HepG2 (cell line): ENCODE measurements around the gene PTTG1. TPM values are rescaled to one million over a fixed set of nuclear protein-coding genes. Genes with fewer than 3 reads are reported as not detected.

ENCODE experiments used
- CENPX ChIP-seq: sonication (generic); formaldehyde crosslinking; IDR thresholded peaks from 2 replicates; pipeline ENCODE4 v1.9.0; 2021; ENCODE audit warnings: mild to moderate bottlenecking, missing genetic modification reagents, moderate library complexity
- GLI4 ChIP-seq: sonication (generic); formaldehyde crosslinking; IDR thresholded peaks from 2 replicates; pipeline ENCODE4 v1.5.1; 2020; ENCODE audit warnings: missing genetic modification reagents, mild to moderate bottlenecking, moderate library complexity, borderline replicate concordance
- JUND ChIP-seq: sonication (generic); formaldehyde crosslinking; IDR thresholded peaks from 2 replicates; pipeline ENCODE4 v1.8.0; 2022; ENCODE audit warnings: mild to moderate bottlenecking, missing genetic modification reagents
- KAT2B ChIP-seq: fragments of 150-350 bp; IDR thresholded peaks from 2 replicates; pipeline ENCODE4 v1.6.1; 2014; ENCODE audit warnings: low read depth, low read length, borderline replicate concordance
- LRRFIP1 ChIP-seq: sonication (generic); formaldehyde crosslinking; conservative IDR thresholded peaks from 2 replicates; pipeline ENCODE4 v1.4.0; 2020; ENCODE audit warnings: missing genetic modification reagents
- MTERF4 ChIP-seq: sonication (generic); formaldehyde crosslinking; IDR thresholded peaks from 2 replicates; pipeline ENCODE4 v1.8.0; 2023; ENCODE audit warnings: mild to moderate bottlenecking, missing genetic modification reagents
- NCOR1 ChIP-seq: fragments of 200-600 bp; sonication (generic); IDR thresholded peaks from 2 replicates; pipeline ENCODE4 v1.7.0; 2017; ENCODE audit warnings: antibody characterized with exemption, low read length, borderline replicate concordance
- PHF20 ChIP-seq: sonication (generic); formaldehyde crosslinking; IDR thresholded peaks from 2 replicates; pipeline ENCODE4 v1.5.0; 2020; ENCODE audit warnings: mild to moderate bottlenecking, missing genetic modification reagents
- REXO4 ChIP-seq: sonication (generic); formaldehyde crosslinking; IDR thresholded peaks from 2 replicates; pipeline ENCODE4 v1.8.0; 2022; ENCODE audit warnings: missing genetic modification reagents, mild to moderate bottlenecking, borderline replicate concordance
- RXRA ChIP-seq: sonication (generic); formaldehyde crosslinking; IDR thresholded peaks from 2 replicates; pipeline ENCODE4 v1.5.1; 2020; ENCODE audit warnings: missing genetic modification reagents
- SNAPC4 ChIP-seq: sonication (generic); formaldehyde crosslinking; IDR thresholded peaks from 2 replicates; pipeline ENCODE4 v1.4.0; 2020; ENCODE audit warnings: mild to moderate bottlenecking, missing genetic modification reagents
- TAF1 ChIP-seq: sonication (generic); formaldehyde crosslinking; IDR thresholded peaks from 2 replicates; pipeline ENCODE4 v1.4.0; 2020; ENCODE audit warnings: missing genetic modification reagents
- ZNF274 ChIP-seq: sonication (generic); formaldehyde crosslinking; IDR thresholded peaks from 2 replicates; pipeline ENCODE4 v1.5.1; 2020; ENCODE audit warnings: mild to moderate bottlenecking, missing genetic modification reagents
- ZNF280B ChIP-seq: sonication (generic); formaldehyde crosslinking; IDR thresholded peaks from 2 replicates; pipeline ENCODE4 v1.5.0; 2020; ENCODE audit warnings: missing genetic modification reagents, mild to moderate bottlenecking, borderline replicate concordance
- ZNF331 ChIP-seq: sonication (generic); formaldehyde crosslinking; IDR thresholded peaks from 2 replicates; pipeline ENCODE4 v1.4.0; 2020; ENCODE audit warnings: missing genetic modification reagents
- ZNF589 ChIP-seq: sonication (generic); formaldehyde crosslinking; conservative IDR thresholded peaks from 2 replicates; pipeline ENCODE4 v1.8.0; 2022; ENCODE audit warnings: mild to moderate bottlenecking, moderate library complexity, missing genetic modification reagents
- ZNF670 ChIP-seq: sonication (generic); formaldehyde crosslinking; IDR thresholded peaks from 2 replicates; pipeline ENCODE4 v1.8.0; 2022; ENCODE audit warnings: mild to moderate bottlenecking, missing genetic modification reagents, borderline replicate concordance
- ZNF879 ChIP-seq: sonication (generic); formaldehyde crosslinking; IDR thresholded peaks from 2 replicates; pipeline ENCODE4 v1.8.1; 2023; ENCODE audit warnings: missing genetic modification reagents
- polyA plus RNA-seq, 8 experiments: library from polyadenylated mRNA; depleted of rRNA in 3 of 8; stranded (reverse) in 7 of 8; unstranded in 1 of 8; fragments of >200 nt; fragmentation: Illumina TruSeq in 4 of 8; extraction: Trizol in 4 of 8; gene quantifications; 2 replicates each; pipeline versions ENCODE4 v1.2.1 to v1.2.3, GENCODE V29; 2011 to 2016; ENCODE audit warnings: low read depth in 4 of 8, missing spikeins in 1 of 8, mixed read lengths in 1 of 8; ENCODE audit not compliant: insufficient read depth in 1 of 8
- total RNA-seq, 5 experiments: library from RNA; depleted of rRNA; stranded (reverse); fragments of >200 nt; fragmentation: Illumina TruSeq; extraction: Trizol; gene quantifications; 2 replicates each; pipeline ENCODE4 v1.2.3, GENCODE V29; 2016; ENCODE audit warnings: low read depth in 1 of 5

The PTTG1 gene
- total and polyA plus RNA-seq, 2 of the 13 experiments (the other 11 are each of a cell fraction or from before 2014, with no cell fraction given): 102 to 161 TPM

GRCh38 chr5:160477266-160477970 is 55.8 kb downstream of the PTTG1 start (continued):
- TF ChIP-seq SNAPC4 (CRISPR knock-in tag) (no peak), GLI4 (CRISPR knock-in tag) (no peak), ZNF670 (no peak), NCOR1 (peak; percentile 95), RXRA (CRISPR knock-in tag) (no peak), MTERF4 (CRISPR knock-in tag) (no peak), ZNF589 (CRISPR knock-in tag) (no peak), PHF20 (CRISPR knock-in tag) (no peak), CENPX (CRISPR knock-in tag) (no peak), ZNF879 (CRISPR knock-in tag) (no peak), JUND (no peak), ZNF280B (no peak), ZNF274 (CRISPR knock-in tag) (no peak), REXO4 (no peak), KAT2B (no peak), TAF1 (CRISPR knock-in tag) (no peak), LRRFIP1 (CRISPR knock-in tag) (no peak), ZNF331 (CRISPR knock-in tag) (no peak)
